Stomach (tissue), 4 donors: ENCODE data around the gene PARD3.

ENCODE experiments used
- CTCF ChIP-seq, 7 experiments: fragments of 450-650 bp in 4 of 7; fragments of 200-600 bp in 3 of 7; sonication (generic) in 3 of 7; IDR thresholded peaks; one replicate each; pipeline ENCODE4 v1.5.1; 2016 to 2019; ENCODE audit warnings: antibody characterized with exemption in 7 of 7, control low read depth in 2 of 7, mild to moderate bottlenecking in 1 of 7
- EP300 ChIP-seq: sonication (generic); formaldehyde crosslinking; IDR thresholded peaks from one replicate; pipeline ENCODE4 v1.6.1; 2017; ENCODE audit warnings: antibody characterized with exemption
- POLR2A ChIP-seq, 4 donors: fragments of 450-650 bp; IDR thresholded peaks; one replicate each; pipeline ENCODE4 v1.6.1; 2016; ENCODE audit warnings: antibody characterized with exemption in 4 of 4, control low read depth in 2 of 4, mild to moderate bottlenecking in 1 of 4, moderate library complexity in 1 of 4

GRCh38 chr10:34513636-34514035 lies 301.5 kb downstream of the PARD3 start:
- TF ChIP-seq CTCF (IDR thresholded peaks at IDR 0.05) (no peak), POLR2A (IDR thresholded peaks at IDR 0.05) (no peak), EP300 (no peak)
